ENCODE results near the gene NPAS3.

Gene NPAS3

GRCh38 chr14:33323979-33324378, 385.3 kb downstream of the NPAS3 start:
- no peak for DNase-seq (ENCODE audit: low read depth in 2 of 2)

GRCh38 chr14:33331176-33331949, 392.7 kb downstream of the NPAS3 start:
- DNase-seq (ENCODE audit: low read depth in 2 of 2): no peak

GRCh38 chr14:33332497-33332896, 393.8 kb downstream of the NPAS3 start:
- no peak for DNase-seq (ENCODE audit: low read depth in 2 of 2)

GRCh38 chr14:33335366-33335765, 396.7 kb downstream of the NPAS3 start:
- DNase-seq (ENCODE audit: low read depth in 2 of 2): no peak

GRCh38 chr14:33342299-33342974, 403.8 kb downstream of the NPAS3 start:
- no peak for DNase-seq (ENCODE audit: low read depth in 2 of 2)

- DNase-seq (ENCODE audit: low read depth in 2 of 2): no peak
Measured at GRCh38 chr14:33343016-33343415, 404.3 kb downstream of the NPAS3 start.

- no peak for DNase-seq (ENCODE audit: low read depth in 2 of 2)
Measured at GRCh38 chr14:33347796-33348195, 409.1 kb downstream of the NPAS3 start.

GRCh38 chr14:33348510-33348909, 409.8 kb downstream of the NPAS3 start:
- no peak for DNase-seq (ENCODE audit: low read depth in 2 of 2)

- no peak for DNase-seq (ENCODE audit: low read depth in 2 of 2)
Measured at GRCh38 chr14:33349871-33350270, 411.2 kb downstream of the NPAS3 start.

- DNase-seq (ENCODE audit: low read depth in 2 of 2): no peak
Measured at GRCh38 chr14:33350366-33350990, 411.8 kb downstream of the NPAS3 start.

GRCh38 chr14:33352821-33353220, 414.1 kb downstream of the NPAS3 start:
- DNase-seq (ENCODE audit: low read depth in 2 of 2): no peak

GRCh38 chr14:33356181-33356580, 417.5 kb downstream of the NPAS3 start:
- no peak for DNase-seq (ENCODE audit: low read depth in 2 of 2)

- DNase-seq (ENCODE audit: low read depth in 2 of 2): no peak
Measured at GRCh38 chr14:33357225-33358010, 418.7 kb downstream of the NPAS3 start.

- no peak for DNase-seq (ENCODE audit: low read depth in 2 of 2)
Measured at GRCh38 chr14:33359288-33359881, 420.7 kb downstream of the NPAS3 start.

GRCh38 chr14:33362934-33363333, 424.3 kb downstream of the NPAS3 start:
- DNase-seq (ENCODE audit: low read depth in 2 of 2): no peak

- no peak for DNase-seq (ENCODE audit: low read depth in 2 of 2)
Measured at GRCh38 chr14:33363682-33364081, 425.0 kb downstream of the NPAS3 start.

- DNase-seq (ENCODE audit: low read depth in 2 of 2): no peak
Measured at GRCh38 chr14:33364466-33364865, 425.8 kb downstream of the NPAS3 start.

GRCh38 chr14:33369041-33369440, 430.4 kb downstream of the NPAS3 start:
- DNase-seq (ENCODE audit: low read depth in 2 of 2): no peak

- DNase-seq (ENCODE audit: low read depth in 2 of 2): no peak
Measured at GRCh38 chr14:33369972-33370371, 431.3 kb downstream of the NPAS3 start.

GRCh38 chr14:33370426-33370825, 431.7 kb downstream of the NPAS3 start:
- no peak for DNase-seq (ENCODE audit: low read depth in 2 of 2)

- DNase-seq (ENCODE audit: low read depth in 2 of 2): no peak
Measured at GRCh38 chr14:33375196-33375595, 436.5 kb downstream of the NPAS3 start.

- DNase-seq (ENCODE audit: low read depth in 2 of 2): no peak
Measured at GRCh38 chr14:33375786-33376185, 437.1 kb downstream of the NPAS3 start.
